Erythroblast (primary cell): Measurements from ENCODE around the gene FAM240B.

Experiments used
- GATA1 ChIP-seq: IDR thresholded peaks from 2 replicates; pipeline ENCODE4 v1.6.1; 2011; ENCODE audit warnings: low read depth, mild to moderate bottlenecking, control low read depth, low read length, moderate library complexity
- POLR2A ChIP-seq: IDR thresholded peaks from 2 replicates; pipeline ENCODE4 v1.6.1; 2011; ENCODE audit warnings: mild to moderate bottlenecking, low read length

DNA sequence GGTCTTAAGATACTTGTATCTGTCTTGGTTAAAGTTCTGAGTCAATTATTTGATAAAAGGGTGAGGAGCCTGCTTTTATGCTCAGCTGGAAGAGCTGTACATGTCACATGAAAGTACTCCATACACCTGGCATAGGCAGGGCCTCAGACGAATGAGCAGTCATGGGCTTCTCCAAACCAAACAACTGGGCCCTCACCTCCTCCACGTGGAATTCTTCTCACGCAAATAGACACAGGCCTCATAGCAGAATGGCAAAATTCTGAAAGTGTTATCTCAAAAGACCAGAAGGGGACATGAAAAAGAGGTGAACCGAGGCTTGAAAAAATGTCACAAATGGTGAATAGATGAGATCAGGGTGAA lies 48.6 kb downstream of the FAM240B start:
- TF ChIP-seq POLR2A (no peak), GATA1 (no peak)
